Calu3 (cell line): ENCODE results near the gene DOCK3. TPM values are rescaled to one million over a fixed set of nuclear protein-coding genes. Genes with fewer than 3 reads are reported as not detected.

Experiments
- BruUV-seq: library from RNA; stranded (reverse); fragments of 400-500 nt; replicated peaks from 2 replicates; lab custom pipeline; 2021; lab: Mats Ljungman, UMichigan
- CTCF ChIA-PET: fragments of 300-600 bp; sonication (Branson Sonifier 250); formaldehyde crosslinking; loops from one replicate; lab custom pipeline; 2022; ENCODE audit warnings: antibody characterized with exemption; lab: Charles Lee
- DNase-seq: peaks from one replicate; pipeline ENCODE4 v3.0.0; 2022
- H3K27ac Mint-ChIP-seq: one replicate; pipeline ENCODE4 v1.8.0; 2022; ENCODE audit warnings: mixed read lengths; ENCODE audit not compliant: unreplicated experiment
- H3K27me3 Mint-ChIP-seq: one replicate; pipeline ENCODE4 v1.8.0; 2022; ENCODE audit warnings: mixed read lengths; ENCODE audit not compliant: unreplicated experiment
- H3K36me3 Mint-ChIP-seq: one replicate; pipeline ENCODE4 v1.8.0; 2022; ENCODE audit warnings: mild to moderate bottlenecking, moderate library complexity, mixed read lengths; ENCODE audit not compliant: insufficient read depth, unreplicated experiment
- H3K4me1 Mint-ChIP-seq: one replicate; pipeline ENCODE4 v1.8.0; 2022; ENCODE audit warnings: mild to moderate bottlenecking, low read depth, mixed read lengths; ENCODE audit not compliant: unreplicated experiment
- H3K4me3 Mint-ChIP-seq: one replicate; pipeline ENCODE4 v1.8.0; 2022; ENCODE audit warnings: mild to moderate bottlenecking, low read depth, moderate library complexity, mixed read lengths; ENCODE audit not compliant: unreplicated experiment
- H3K9me3 Mint-ChIP-seq: one replicate; pipeline ENCODE4 v1.8.0; 2022; ENCODE audit warnings: low read depth, mixed read lengths; ENCODE audit not compliant: unreplicated experiment
- CTCF ChIP-seq: fragments of 200-600 bp; IDR thresholded peaks from one replicate; pipeline ENCODE4 v1.8.0; 2022; ENCODE audit warnings: antibody characterized with exemption; ENCODE audit not compliant: unreplicated experiment
- intact Hi-C: fragments of 100-400 bp; cut with micrococcal nuclease; formaldehyde crosslinking; loops from one replicate; pipeline ENCODE4 v1.10.0; 2022; ENCODE audit not compliant: unreplicated experiment
- total RNA-seq: library from RNA; stranded (reverse); gene quantifications from 2 replicates; pipeline ENCODE4 v1.2.3, GENCODE V29; 2022

Gene DOCK3
- total RNA-seq, 1 experiment from 2014 or later: 0.19 TPM

DNA sequence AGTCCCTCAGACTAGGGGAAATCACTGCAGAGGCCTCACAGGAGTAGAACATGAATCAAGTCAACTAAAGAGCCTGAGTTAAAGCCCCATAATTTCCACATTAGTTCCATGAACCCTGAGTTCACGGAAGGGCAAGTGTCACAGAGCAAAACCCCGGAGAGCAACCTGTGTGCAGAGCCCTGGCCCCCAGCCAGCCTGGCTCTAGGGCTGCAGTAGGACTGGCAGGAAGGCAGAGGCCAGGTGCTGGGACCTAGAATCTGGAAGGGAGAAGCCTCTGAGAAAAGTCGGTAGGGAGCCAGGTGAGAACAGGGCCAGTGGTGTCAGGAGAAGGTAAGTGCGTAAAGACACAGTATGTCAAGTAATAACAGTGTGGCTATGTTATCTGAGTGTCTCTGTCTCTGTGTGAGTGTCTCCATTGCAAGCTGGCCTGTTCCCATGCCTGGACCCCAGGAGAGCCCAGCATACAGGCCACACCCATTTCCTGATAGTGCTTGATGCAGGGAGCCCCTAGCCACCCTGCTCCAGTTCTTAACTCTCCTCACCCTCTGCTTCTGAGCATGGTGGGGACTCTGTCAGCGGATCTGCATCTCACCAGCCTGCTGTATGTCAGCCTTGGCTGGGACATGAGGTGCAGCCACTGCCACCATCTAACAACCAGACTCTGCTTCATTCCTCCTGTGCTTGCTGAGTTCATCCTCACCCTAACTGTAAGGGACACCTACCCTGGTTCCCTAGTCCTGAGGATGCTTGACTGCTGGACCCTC is 699.1 kb downstream of the DOCK3 start:
- no peak overlapping the region for H3K27ac Mint-ChIP-seq
- intact Hi-C loops: loop anchor here (2.0 kb wide), 1 partner anchor 403 kb away; no protein-coding TSS in a partner anchor
- no peak overlapping the region for H3K4me3 Mint-ChIP-seq
- H3K36me3 Mint-ChIP-seq: no peaks in the 10 kb centered on the region
- TF ChIP-seq CTCF: no peak
- no peak for DNase-seq
- no TSS peak for BruUV-seq
- H3K27me3 Mint-ChIP-seq: peaks cover 87% of the 10 kb centered on the region
- CTCF ChIA-PET: no interaction called here
- H3K9me3 Mint-ChIP-seq: no peaks in the 10 kb centered on the region
- H3K4me1 Mint-ChIP-seq: no peaks in the 10 kb centered on the region

GRCh38 chr3:51374456-51374855 is 699.7 kb downstream of the DOCK3 start:
- CTCF ChIA-PET: no interaction called here
- no peak for TF ChIP-seq CTCF
- Mint-ChIP-seq H3K4me1 (no peaks in the 10 kb centered on the region), H3K4me3 (no peak overlapping the region), H3K27me3 (peaks cover 87% of the 10 kb centered on the region), H3K9me3 (no peaks in the 10 kb centered on the region), H3K36me3 (no peaks in the 10 kb centered on the region), H3K27ac (no peak overlapping the region)
- intact Hi-C loops: no loop called here
- DNase-seq: no peak
- no TSS peak for BruUV-seq

DNA sequence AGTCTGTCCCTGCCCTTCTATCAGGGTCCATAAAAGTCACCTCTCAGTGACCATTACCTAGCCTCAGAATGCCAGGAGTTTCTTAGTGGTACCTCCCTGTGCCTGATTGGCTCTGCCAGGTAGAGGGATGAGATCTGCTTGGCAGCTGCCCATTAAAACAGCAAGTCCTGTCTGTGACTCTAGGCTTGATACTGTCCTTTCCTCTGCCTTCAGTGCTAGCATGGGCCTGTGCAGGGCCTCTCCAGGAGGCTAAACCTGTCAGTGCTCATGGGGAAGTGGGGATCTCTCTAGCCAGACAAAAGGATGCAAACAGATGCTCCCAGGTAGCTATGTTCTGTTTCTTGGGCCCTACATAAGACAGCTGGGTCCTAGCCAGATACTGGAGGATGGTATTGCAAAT is 700.4 kb downstream of the DOCK3 start:
- intact Hi-C loops: no loop called here
- Mint-ChIP-seq H3K4me1 (no peaks in the 10 kb centered on the region), H3K27ac (no peak overlapping the region), H3K4me3 (no peak overlapping the region), H3K36me3 (no peaks in the 10 kb centered on the region), H3K9me3 (no peaks in the 10 kb centered on the region), H3K27me3 (peaks cover 83% of the 10 kb centered on the region)
- DNase-seq: no peak
- no TSS peak for BruUV-seq
- CTCF ChIA-PET: no interaction called here
- no peak for TF ChIP-seq CTCF

- DNase-seq: no peak
- intact Hi-C loops: no loop called here
- H3K9me3 Mint-ChIP-seq: no peaks in the 10 kb centered on the region
- H3K36me3 Mint-ChIP-seq: no peaks in the 10 kb centered on the region
- H3K4me1 Mint-ChIP-seq: no peaks in the 10 kb centered on the region
- CTCF ChIA-PET: no interaction called here
- no peak overlapping the region for H3K27ac Mint-ChIP-seq
- H3K27me3 Mint-ChIP-seq: peaks cover 79% of the 10 kb centered on the region
- H3K4me3 Mint-ChIP-seq: no peak overlapping the region
- TF ChIP-seq CTCF: no peak
- BruUV-seq: no TSS peak
These were observed 700.8 kb downstream of the DOCK3 start for GRCh38 chr3:51375571-51375970.
